OCI-LY1 (cell line): ENCODE measurements around the gene PRTFDC1.

Experiments
- CTCF ChIP-seq: fragments of 200-600 bp; sonication (generic), shearing (Covaris generic); IDR thresholded peaks from 2 replicates; pipeline ENCODE4 v1.5.1; 2017; ENCODE audit warnings: mild to moderate bottlenecking, antibody characterized with exemption, low read length, moderate library complexity, mixed read lengths
- EZH2 ChIP-seq: fragments of 200-600 bp; sonication (generic), shearing (Covaris generic); IDR thresholded peaks from 2 replicates; pipeline ENCODE4 v1.8.0; 2017; ENCODE audit warnings: borderline replicate concordance, mixed run types, mild to moderate bottlenecking, antibody characterized with exemption, low read length, moderate library complexity, mixed read lengths

GRCh38 chr10:24848195-24848594 lies 104.2 kb downstream of the PRTFDC1 start:
- TF ChIP-seq CTCF (no peak), EZH2 (no peak)
